NCI-H1048 (cell line): ENCODE measurements around the gene LCP1.
"Not testable (repeated sequence)": the region's sequence is repeated elsewhere in the genome, so short reads cannot be mapped to it uniquely, and the experiment has no call there.

Source experiments
- DNase-seq: peaks from one replicate; lab custom pipeline; 2025; lab: John Stamatoyannopoulos, UW

LCP1 gene

DNA sequence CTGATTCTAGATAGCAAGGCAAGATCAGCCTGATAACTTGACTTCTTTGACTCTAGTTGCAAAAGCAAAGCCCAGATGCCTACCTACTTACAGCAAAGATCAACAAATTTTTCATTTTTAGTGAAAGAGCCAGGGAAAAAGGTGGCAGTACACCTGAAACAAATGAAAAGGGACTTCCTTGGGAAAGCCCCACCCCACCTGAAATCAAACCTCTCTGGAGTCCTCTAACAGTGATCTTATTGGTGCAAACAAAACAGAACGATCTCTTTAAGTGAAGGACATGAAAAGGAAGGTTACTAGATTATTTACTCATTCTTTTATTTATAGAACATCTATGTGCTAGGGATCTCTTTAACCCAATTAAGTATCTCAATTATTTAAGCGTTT, 507 bp upstream of the LCP1 start:
- no peak for DNase-seq

- DNase-seq, result no peak
Measured at GRCh38 chr13:46181377-46181839, 569 bp downstream of the LCP1 start.

DNA sequence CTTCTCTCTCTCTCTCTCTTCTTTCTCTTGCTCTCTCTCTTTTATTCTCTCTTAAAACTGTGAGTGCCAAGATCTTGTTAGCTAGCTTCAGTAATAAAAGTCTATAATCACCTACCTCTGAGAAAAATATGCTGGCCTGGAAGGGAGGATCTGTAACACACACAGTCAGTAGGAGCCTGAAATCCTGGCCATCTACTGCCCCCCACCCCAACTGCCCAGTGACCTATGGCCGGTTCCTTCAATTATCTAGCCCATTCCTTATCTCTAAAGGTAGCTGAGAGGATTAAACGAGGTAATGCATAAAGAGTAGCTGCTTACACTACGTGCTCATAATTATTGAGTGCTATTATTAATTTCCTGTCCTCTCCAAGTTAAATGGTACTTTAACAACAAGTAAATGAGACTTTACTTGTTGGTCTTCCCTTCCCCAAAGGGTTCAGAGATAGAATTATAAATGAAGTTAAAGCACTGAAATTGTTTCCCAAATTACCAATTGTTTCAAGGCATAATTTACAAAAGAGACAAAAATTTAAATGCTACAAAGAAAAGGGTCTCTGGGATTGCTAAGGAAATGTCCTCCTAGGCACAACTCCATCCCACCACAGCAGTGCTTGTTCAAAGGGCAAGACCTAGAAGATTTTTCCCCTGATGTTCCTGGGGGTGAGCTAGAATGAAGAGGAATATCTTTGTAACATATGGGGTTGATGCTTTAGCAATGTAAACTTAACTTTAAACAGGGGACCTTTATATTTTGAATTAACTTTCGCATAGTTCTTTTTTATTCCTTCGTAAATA, 1.8 kb downstream of the LCP1 start:
- no peak for DNase-seq

GRCh38 chr13:46179491-46179908, 2.5 kb downstream of the LCP1 start:
- DNase-seq, result no peak

- no peak for DNase-seq
Measured at GRCh38 chr13:46178821-46179220, 3.2 kb downstream of the LCP1 start.

GRCh38 chr13:46178143-46178542, 3.8 kb downstream of the LCP1 start:
- no peak for DNase-seq

- DNase-seq, result no peak
Measured at GRCh38 chr13:46176756-46177155, 5.2 kb downstream of the LCP1 start.

GRCh38 chr13:46173656-46174055, 8.3 kb downstream of the LCP1 start:
- DNase-seq, result no peak

GRCh38 chr13:46172531-46172991, 9.4 kb downstream of the LCP1 start:
- no peak for DNase-seq

GRCh38 chr13:46171739-46172138, 10.2 kb downstream of the LCP1 start:
- DNase-seq, result no peak

- DNase-seq, result no peak
Measured at GRCh38 chr13:46171217-46171616, 10.8 kb downstream of the LCP1 start.

- DNase-seq, result no peak
Measured at GRCh38 chr13:46170687-46171086, 11.3 kb downstream of the LCP1 start.

DNA sequence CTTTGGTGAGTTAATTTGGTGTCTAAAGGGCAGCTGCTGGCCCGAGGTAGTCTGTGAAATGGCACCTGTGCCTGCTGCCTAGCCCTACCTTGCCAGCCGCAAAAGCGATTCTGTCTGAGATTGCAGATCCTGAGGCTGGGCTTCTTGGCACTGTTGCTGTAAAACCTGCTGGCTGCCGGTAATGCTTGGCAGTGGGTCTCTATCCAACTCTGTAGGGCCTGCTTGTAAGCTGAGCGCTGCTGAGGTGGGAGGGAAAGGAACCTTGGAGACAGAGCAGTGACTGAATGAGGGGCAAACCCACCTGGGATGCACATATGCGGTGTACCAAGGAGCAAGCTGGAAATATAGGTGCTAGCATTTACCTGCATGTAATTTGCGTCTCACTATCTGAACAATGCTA, 11.7 kb downstream of the LCP1 start:
- no peak for DNase-seq

DNA sequence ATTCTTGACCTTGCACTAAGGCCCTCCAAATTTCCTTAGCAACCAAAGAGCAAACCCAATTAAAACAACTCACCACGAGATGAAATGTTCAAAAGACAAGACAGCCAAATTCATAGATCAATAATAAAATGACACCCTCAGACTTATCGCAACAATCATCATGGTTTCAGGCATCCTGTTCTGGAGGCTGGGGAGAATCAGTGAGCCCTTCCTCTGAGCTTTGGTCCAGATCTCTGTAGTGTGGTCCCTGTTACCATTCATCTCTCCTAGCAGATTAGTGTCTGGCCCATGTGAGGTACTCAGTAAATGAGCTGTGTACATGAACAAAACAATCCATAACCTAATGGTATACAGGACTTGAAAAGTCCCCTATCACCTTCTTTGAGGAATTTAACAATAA, 12.2 kb downstream of the LCP1 start:
- DNase-seq, result no peak

DNA sequence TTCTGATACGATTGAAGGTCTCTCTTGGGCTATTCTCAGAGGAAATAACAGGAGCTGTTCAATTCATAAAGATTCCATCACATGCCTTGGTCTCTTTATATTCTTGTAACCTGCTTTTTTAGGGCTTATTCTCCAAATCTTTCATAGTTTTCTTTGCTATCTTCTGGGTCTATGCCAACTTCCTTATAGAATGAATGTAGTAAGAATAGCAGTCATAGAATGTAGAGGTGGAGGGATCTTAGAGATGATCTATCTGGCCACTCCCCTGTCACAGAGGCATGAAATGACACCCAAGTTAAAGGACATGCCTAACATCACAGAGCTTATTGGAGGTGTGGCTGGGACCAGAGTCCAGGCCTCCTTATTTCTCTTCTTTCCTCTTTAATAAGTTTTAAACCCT, 13.2 kb downstream of the LCP1 start:
- no peak for DNase-seq

- DNase-seq, result no peak
Measured at GRCh38 chr13:46168341-46168740, 13.6 kb downstream of the LCP1 start.

GRCh38 chr13:46166947-46167610, 14.9 kb downstream of the LCP1 start:
- DNase-seq, result no peak

- DNase-seq, result no peak
Measured at GRCh38 chr13:46166224-46166584, 15.8 kb downstream of the LCP1 start.

DNA sequence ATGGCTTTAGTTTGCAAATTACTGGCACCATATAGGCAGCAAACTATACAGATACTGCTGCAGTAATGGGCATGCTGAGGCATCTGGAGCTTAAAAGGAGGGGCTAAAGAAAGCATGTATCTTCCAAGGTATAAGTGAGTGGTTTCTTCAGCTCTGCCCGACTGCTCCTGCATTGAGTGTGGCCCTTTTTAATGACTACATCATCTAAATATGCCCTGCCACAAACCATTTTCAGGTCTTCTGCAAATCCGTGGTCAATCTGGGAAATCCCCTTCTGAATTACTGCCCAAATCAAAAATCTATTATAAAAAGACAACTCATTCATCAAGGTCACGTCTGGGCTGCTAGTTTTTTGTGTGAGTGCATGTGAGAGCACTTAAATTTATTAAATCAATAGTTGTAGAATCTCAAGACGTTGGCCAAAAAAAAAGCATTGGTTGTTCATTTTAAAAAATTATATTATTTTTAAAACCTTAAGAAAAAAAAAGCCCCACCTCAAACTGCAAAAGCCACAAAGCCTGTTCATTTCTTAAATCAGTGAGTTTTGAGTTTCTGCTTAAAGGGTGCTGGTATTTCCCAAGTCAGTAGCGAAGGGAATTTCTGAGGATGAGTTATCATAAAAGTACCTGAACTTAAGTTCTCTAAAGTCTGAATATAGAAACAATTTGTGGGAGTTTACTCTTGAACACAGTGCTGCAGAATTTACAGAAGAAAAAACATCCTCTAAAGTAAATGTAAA, 16.3 kb downstream of the LCP1 start:
- DNase-seq, result no peak

DNA sequence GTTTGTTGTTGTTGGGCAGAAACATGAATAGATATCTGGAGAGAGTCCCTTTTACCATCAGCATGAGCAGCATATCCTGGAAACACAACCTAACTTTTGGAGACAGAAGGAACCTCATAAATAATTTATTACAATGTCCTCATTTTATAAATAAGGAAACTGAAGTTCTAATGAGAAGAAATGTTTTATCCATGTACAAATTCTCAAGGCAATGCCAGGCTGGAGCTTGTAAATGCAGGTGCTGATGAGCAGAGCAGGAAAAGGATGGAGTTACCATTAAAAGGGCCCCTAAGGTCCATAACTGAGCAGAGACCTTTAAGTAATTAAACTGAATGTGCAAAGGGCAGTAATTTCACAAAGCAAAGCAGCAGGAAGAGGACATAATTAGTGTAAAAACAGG, 17.3 kb downstream of the LCP1 start:
- DNase-seq, result no peak

DNA sequence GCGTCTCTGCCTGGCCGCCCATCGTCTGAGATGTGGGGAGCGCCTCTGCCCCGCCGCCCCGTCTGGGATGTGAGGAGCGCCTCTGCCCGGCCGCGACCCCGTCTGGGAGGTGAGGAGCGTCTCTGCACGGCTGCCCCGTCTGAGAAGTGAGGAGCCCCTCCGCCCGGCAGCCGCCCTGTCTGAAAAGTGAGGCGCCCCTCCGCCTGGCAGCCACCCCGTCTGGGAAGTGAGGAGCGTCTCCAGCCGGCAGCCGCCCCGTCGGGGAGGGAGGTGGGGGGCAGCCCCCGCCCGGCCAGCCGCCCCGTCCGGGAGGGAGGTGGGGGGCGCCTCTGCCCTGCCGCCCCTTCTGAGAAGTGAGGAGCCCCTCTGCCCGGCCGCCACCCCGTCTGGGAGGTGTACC, 19.2 kb downstream of the LCP1 start:
- DNase-seq, result not testable (repeated sequence)

- DNase-seq, result peak; percentile 3
Measured at GRCh38 chr13:46160471-46161066, 21.4 kb downstream of the LCP1 start.
